ENCODE data around the gene KMT5C. TPM values are rescaled to one million over a fixed set of nuclear protein-coding genes. Genes with fewer than 3 reads are reported as not detected.

The KMT5C gene
- total RNA-seq, 1 donor from 2014 or later: 68.4 TPM

- TF ChIP-seq CTCF (IDR thresholded peaks at IDR 0.05; ENCODE audit: unreplicated experiment): no peak
- Mint-ChIP-seq H3K4me3 (ENCODE audit: low read depth) (no peak overlapping the region), H3K27me3 (no peaks in the 10 kb centered on the region), H3K4me1 (ENCODE audit: low read depth) (no peaks in the 10 kb centered on the region), H3K9me3 (ENCODE audit: low read depth) (no peaks in the 10 kb centered on the region), H3K36me3 (ENCODE audit: insufficient read depth) (peaks cover 16% of the 10 kb centered on the region), H3K27ac (peak overlapping the region; percentile 49)
- no peak for DNase-seq (ENCODE audit: low spot score, unreplicated experiment)
These were observed 33.6 kb upstream of the KMT5C start for GRCh38 chr19:55305983-55306562.

- DNase-seq (ENCODE audit: low spot score, unreplicated experiment): no peak
- no peaks in the 10 kb centered on the region for H3K9me3 Mint-ChIP-seq (ENCODE audit: low read depth)
- H3K4me3 Mint-ChIP-seq (ENCODE audit: low read depth): no peak overlapping the region
- TF ChIP-seq CTCF (IDR thresholded peaks at IDR 0.05; ENCODE audit: unreplicated experiment): no peak
- H3K36me3 Mint-ChIP-seq (ENCODE audit: insufficient read depth): peaks cover 16% of the 10 kb centered on the region
- H3K4me1 Mint-ChIP-seq (ENCODE audit: low read depth): no peaks in the 10 kb centered on the region
- H3K27me3 Mint-ChIP-seq: no peaks in the 10 kb centered on the region
- no peak overlapping the region for H3K27ac Mint-ChIP-seq
These were observed 33.0 kb upstream of the KMT5C start for GRCh38 chr19:55306712-55307111.

GRCh38 chr19:55308281-55308680 is 31.4 kb upstream of the KMT5C start:
- Mint-ChIP-seq H3K4me3 (ENCODE audit: low read depth) (no peak overlapping the region), H3K27me3 (no peaks in the 10 kb centered on the region), H3K36me3 (ENCODE audit: insufficient read depth) (peaks cover 12% of the 10 kb centered on the region), H3K9me3 (ENCODE audit: low read depth) (no peaks in the 10 kb centered on the region), H3K27ac (no peak overlapping the region), H3K4me1 (ENCODE audit: low read depth) (no peaks in the 10 kb centered on the region)
- DNase-seq (ENCODE audit: low spot score, unreplicated experiment): no peak
- no peak for TF ChIP-seq CTCF (IDR thresholded peaks at IDR 0.05; ENCODE audit: unreplicated experiment)

GRCh38 chr19:55309448-55309847 is 30.2 kb upstream of the KMT5C start:
- H3K4me1 Mint-ChIP-seq (ENCODE audit: low read depth): no peaks in the 10 kb centered on the region
- H3K9me3 Mint-ChIP-seq (ENCODE audit: low read depth): no peaks in the 10 kb centered on the region
- H3K27ac Mint-ChIP-seq: no peak overlapping the region
- no peak for DNase-seq (ENCODE audit: low spot score, unreplicated experiment)
- no peak for TF ChIP-seq CTCF (IDR thresholded peaks at IDR 0.05; ENCODE audit: unreplicated experiment)
- no peak overlapping the region for H3K4me3 Mint-ChIP-seq (ENCODE audit: low read depth)
- peaks cover 12% of the 10 kb centered on the region for H3K36me3 Mint-ChIP-seq (ENCODE audit: insufficient read depth)
- H3K27me3 Mint-ChIP-seq: no peaks in the 10 kb centered on the region

GRCh38 chr19:55310498-55310897 is 29.2 kb upstream of the KMT5C start:
- H3K27me3 Mint-ChIP-seq: no peaks in the 10 kb centered on the region
- peaks cover 10% of the 10 kb centered on the region for H3K36me3 Mint-ChIP-seq (ENCODE audit: insufficient read depth)
- no peaks in the 10 kb centered on the region for H3K9me3 Mint-ChIP-seq (ENCODE audit: low read depth)
- H3K27ac Mint-ChIP-seq: no peak overlapping the region
- TF ChIP-seq CTCF (IDR thresholded peaks at IDR 0.05; ENCODE audit: unreplicated experiment): no peak
- no peaks in the 10 kb centered on the region for H3K4me1 Mint-ChIP-seq (ENCODE audit: low read depth)
- DNase-seq (ENCODE audit: low spot score, unreplicated experiment): no peak
- H3K4me3 Mint-ChIP-seq (ENCODE audit: low read depth): no peak overlapping the region

All from progenitor cell of endocrine pancreas (in vitro differentiated cells).